ENCODE data around the gene RHO. TPM values are rescaled to one million over a fixed set of nuclear protein-coding genes. Genes with fewer than 3 reads are reported as not detected.
A peak's percentile ranks its signal among the peaks of the same experiment; 100 is the strongest.

Gene RHO
- total RNA-seq, 1 experiment from 2014 or later: not detected

- Mint-ChIP-seq H3K36me3 (ENCODE audit: insufficient read depth in 1 of 3, low read depth in 3 of 3) (peaks cover 0 to 7% (median 2%) of the 10 kb centered on the region in 3 experiments; a peak in 4 of 7 replicates), H3K9me3 (no peaks in the 10 kb centered on the region), H3K27me3 (ENCODE audit: low read depth) (no peaks in the 10 kb centered on the region), H3K27ac (peak overlapping the region in 1 of 3 experiments; percentile 52; a peak in 1 of 7 replicates), H3K4me1 (no peaks in the 10 kb centered on the region; a peak in 2 of 4 replicates), H3K4me3 (no peak overlapping the region)
- no peak overlapping the region for H2BK15ac ChIP-seq (ENCODE audit: low read depth, low read length)
- H3T11ph ChIP-seq (ENCODE audit: low read length): no peak overlapping the region
- no peak overlapping the region for H4K5ac ChIP-seq (ENCODE audit: insufficient read length, low read depth, low read length)
- no peaks in the 10 kb centered on the region for H3K79me1 ChIP-seq (ENCODE audit: insufficient read depth, low read depth, low read length, poor library complexity, severe bottlenecking)
- H2BK5ac ChIP-seq (ENCODE audit: insufficient read length, low read length): no peak overlapping the region
- no CpG with 5 or more reads among the region's 8 CpGs for WGBS (ENCODE audit: extremely low coverage, insufficient read length, low lambda C conversion rate)
- H4K20me1 ChIP-seq (ENCODE audit: control insufficient read depth, insufficient read depth, insufficient read length): no peaks in the 10 kb centered on the region
- H3K27me3 ChIP-seq (ENCODE audit: insufficient read depth, low read length): no peaks in the 10 kb centered on the region
- no peak overlapping the region for H2AK5ac ChIP-seq (ENCODE audit: insufficient read length, low read length)
- no peak overlapping the region for H2AFZ ChIP-seq (ENCODE audit: low read length)
- no peak overlapping the region for H4K91ac ChIP-seq (ENCODE audit: insufficient read length, low read depth, low read length)
- no peak overlapping the region for H2BK20ac ChIP-seq (ENCODE audit: low read depth, low read length, poor library complexity, severe bottlenecking)
- H2BK120ac ChIP-seq (ENCODE audit: low read depth, low read length, poor library complexity, severe bottlenecking): no peak overlapping the region
- no peak overlapping the region for H3K27ac ChIP-seq (ENCODE audit: insufficient read length, low read depth, low read length)
- TF ChIP-seq CTCF (conservative IDR thresholded peaks at IDR 0.05): no peak
- H3K23me2 ChIP-seq (ENCODE audit: insufficient read length, low read depth, low read length, poor library complexity, severe bottlenecking): no peaks in the 10 kb centered on the region
- H2BK12ac ChIP-seq (ENCODE audit: insufficient read length, low read depth, low read length): no peak overlapping the region
- no peaks in the 10 kb centered on the region for H3K4me1 ChIP-seq (ENCODE audit: insufficient read depth, low read length)
- no peak overlapping the region for H3K23ac ChIP-seq (ENCODE audit: insufficient read length, low read depth, low read length)
- H3K4ac ChIP-seq (ENCODE audit: low read depth, low read length): no peak overlapping the region
- no peak overlapping the region for H4K8ac ChIP-seq (replicated peaks; ENCODE audit: insufficient read length, low read depth, low read length)
- no peak for DNase-seq
- no peaks in the 10 kb centered on the region for H3K9me3 ChIP-seq (ENCODE audit: control insufficient read depth, low read depth, low read length)
- no peak overlapping the region for H3K18ac ChIP-seq (ENCODE audit: insufficient read length, low read depth, low read length)
- H3K14ac ChIP-seq (ENCODE audit: insufficient read depth, low read length): no peak overlapping the region; the same call in 1 of the 2 replicates
- no peak overlapping the region for H3K56ac ChIP-seq (ENCODE audit: insufficient read length, low read depth, low read length)
- no peaks in the 10 kb centered on the region for H3K79me2 ChIP-seq (ENCODE audit: insufficient read depth, low read length)
- H3K4me2 ChIP-seq (ENCODE audit: insufficient read depth, insufficient read length, low read length): no peak overlapping the region
- no peak overlapping the region for H3K9ac ChIP-seq (ENCODE audit: extremely low read depth, insufficient read length, low read length)
Observed at GRCh38 chr3:129581623-129582022, 53.2 kb downstream of the RHO start.
